Right lobe of liver (tissue), 6 donors: ENCODE results near the gene SAMD4A. TPM values are rescaled to one million over a fixed set of nuclear protein-coding genes. Genes with fewer than 3 reads are reported as not detected.

ENCODE experiments used
- ATAC-seq, 4 donors: fragments of 200-7000 bp; cut with Tn5 transposase; one replicate each; pipeline ENCODE4 v1.9.1; 2020; ENCODE audit warnings: mild to moderate bottlenecking in 4 of 4, moderate library complexity in 4 of 4
- DNase-seq, 3 donors: peaks; one replicate each; pipeline ENCODE4 v3.0.0-alpha.2; 2020
- H3K27ac ChIP-seq, 3 donors: fragments of 200-600 bp; one replicate each; pipeline ENCODE4 v1.8.0; 2022
- H3K27me3 ChIP-seq, 2 donors: fragments of 200-600 bp; one replicate each; pipeline ENCODE4 v1.8.0; 2022
- H3K36me3 ChIP-seq, 4 donors: fragments of 200-600 bp; sonication (generic) in 1 of 4; one replicate each; pipeline versions ENCODE4 v1.5.1 to v1.8.0; 2017 to 2022; ENCODE audit warnings: control low read depth in 1 of 4
- H3K4me1 ChIP-seq, 4 donors: fragments of 200-600 bp; sonication (generic) in 1 of 4; one replicate each; pipeline versions ENCODE4 v1.5.1 to v1.8.0; 2017 to 2022; ENCODE audit warnings: control low read depth in 1 of 4
- H3K4me3 ChIP-seq, 3 donors: fragments of 200-600 bp; one replicate each; pipeline ENCODE4 v1.8.0; 2022
- H3K9me3 ChIP-seq, 4 donors: fragments of 200-600 bp; sonication (generic) in 1 of 4; one replicate each; pipeline versions ENCODE4 v1.5.1 to v1.8.0; 2017 to 2022; ENCODE audit warnings: control low read depth in 1 of 4
- POLR2A ChIP-seq: fragments of 450-650 bp; IDR thresholded peaks from one replicate; pipeline ENCODE4 v1.6.1; 2017; ENCODE audit warnings: antibody characterized with exemption, mild to moderate bottlenecking
- WGBS: methylation state at CpG from one replicate; pipeline ENCODE4 v1.1.6; 2018; ENCODE audit warnings: low coverage, low lambda C conversion rate; ENCODE audit not compliant: insufficient coverage; ENCODE audit errors: missing lambda C conversion rate; 5-methylcytosine and 5-hydroxymethylcytosine counted together
- intact Hi-C, 2 donors: fragments of 100-400 bp; cut with DNase I; formaldehyde crosslinking; loops; one replicate each; pipeline versions ENCODE4 v1.11.2 to v1.14.1; 2022
- total RNA-seq, 6 experiments: library from RNA; depleted of rRNA in 2 of 6; stranded (reverse); fragments of >200 nt in 2 of 6; fragmentation: NEBNext Ultra II Directional in 3 of 6; extraction: Animal tissue kit (Norgen Biotek cat#: 25700) in 3 of 6; gene quantifications; one replicate each; pipeline versions ENCODE4 v1.1.0 to v1.2.4, GENCODE V29; 2016 to 2023
- TF ChIP-seq, protein P1 (sequence below), 4 donors: fragments of 200-600 bp in 3 of 4; fragments of 450-650 bp in 1 of 4; IDR thresholded peaks; one replicate each; pipeline versions ENCODE4 v1.5.1 to v1.8.0; 2016 to 2022; ENCODE audit warnings: antibody characterized with exemption in 4 of 4, mild to moderate bottlenecking in 2 of 4
- donor health status: DM: no; HTN: yes; CAD: no.
- donor health status: DM: no; HTN: no; CAD: no.
- donor health status: DM: no; HTN: no; CAD: no.
- donor health status: DM: no; HTN: yes; CAD: no.
- donor health status: DM: no; HTN: yes; CAD: no.

SAMD4A gene
- total RNA-seq, 6 experiments from 2014 or later: 16.7 to 31.9 (median 21.1) TPM

DNA sequence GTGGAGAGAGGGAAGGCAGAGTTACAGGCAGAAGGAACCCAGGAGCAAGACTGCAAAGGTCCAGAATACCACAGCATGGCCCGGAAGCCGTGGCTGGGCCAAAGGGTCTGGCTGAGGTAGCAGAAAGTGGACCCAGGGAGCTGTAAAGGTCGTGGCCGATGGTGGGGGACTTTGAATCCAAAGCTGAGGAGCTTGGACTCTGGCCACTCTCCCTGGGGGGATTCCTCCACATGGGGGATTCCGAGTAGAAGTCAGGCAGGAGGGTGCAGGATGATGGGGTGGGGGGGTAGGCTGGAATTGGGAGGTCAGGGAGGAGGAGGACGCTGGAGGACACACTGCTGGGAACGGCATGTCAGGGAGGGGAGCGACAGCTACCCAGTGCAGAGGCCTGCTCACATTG is 210.5 kb downstream of the SAMD4A start:
- intact Hi-C loops: loop anchor here (5.0 to 10.0 kb wide), 2 partner anchors 210 to 213 kb away; partner anchors contain the start of gene SAMD4A (in 2 of the 2)
- H3K9me3 ChIP-seq: no peaks in the 10 kb centered on the region
- H3K27me3 ChIP-seq: no peaks in the 10 kb centered on the region
- DNase-seq: peak in 1 of 3 donors; percentile 51
- H3K4me3 ChIP-seq: no peak overlapping the region
- ATAC-seq: no peak
- peak overlapping the region in 2 of 3 donors; percentile 79 to 80 for H3K27ac ChIP-seq
- WGBS: 30% methylated on average over 4 of the region's 8 CpGs
- TF ChIP-seq, protein P1, sequence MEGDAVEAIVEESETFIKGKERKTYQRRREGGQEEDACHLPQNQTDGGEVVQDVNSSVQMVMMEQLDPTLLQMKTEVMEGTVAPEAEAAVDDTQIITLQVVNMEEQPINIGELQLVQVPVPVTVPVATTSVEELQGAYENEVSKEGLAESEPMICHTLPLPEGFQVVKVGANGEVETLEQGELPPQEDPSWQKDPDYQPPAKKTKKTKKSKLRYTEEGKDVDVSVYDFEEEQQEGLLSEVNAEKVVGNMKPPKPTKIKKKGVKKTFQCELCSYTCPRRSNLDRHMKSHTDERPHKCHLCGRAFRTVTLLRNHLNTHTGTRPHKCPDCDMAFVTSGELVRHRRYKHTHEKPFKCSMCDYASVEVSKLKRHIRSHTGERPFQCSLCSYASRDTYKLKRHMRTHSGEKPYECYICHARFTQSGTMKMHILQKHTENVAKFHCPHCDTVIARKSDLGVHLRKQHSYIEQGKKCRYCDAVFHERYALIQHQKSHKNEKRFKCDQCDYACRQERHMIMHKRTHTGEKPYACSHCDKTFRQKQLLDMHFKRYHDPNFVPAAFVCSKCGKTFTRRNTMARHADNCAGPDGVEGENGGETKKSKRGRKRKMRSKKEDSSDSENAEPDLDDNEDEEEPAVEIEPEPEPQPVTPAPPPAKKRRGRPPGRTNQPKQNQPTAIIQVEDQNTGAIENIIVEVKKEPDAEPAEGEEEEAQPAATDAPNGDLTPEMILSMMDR (IDR thresholded peaks at IDR 0.05): no peak
- TF ChIP-seq POLR2A: no peak
- H3K4me1 ChIP-seq: peaks cover 0 to 45% (median 20%) of the 10 kb centered on the region in 4 donors
- peaks cover 0 to 13% (median 0%) of the 10 kb centered on the region in 4 donors for H3K36me3 ChIP-seq

DNA sequence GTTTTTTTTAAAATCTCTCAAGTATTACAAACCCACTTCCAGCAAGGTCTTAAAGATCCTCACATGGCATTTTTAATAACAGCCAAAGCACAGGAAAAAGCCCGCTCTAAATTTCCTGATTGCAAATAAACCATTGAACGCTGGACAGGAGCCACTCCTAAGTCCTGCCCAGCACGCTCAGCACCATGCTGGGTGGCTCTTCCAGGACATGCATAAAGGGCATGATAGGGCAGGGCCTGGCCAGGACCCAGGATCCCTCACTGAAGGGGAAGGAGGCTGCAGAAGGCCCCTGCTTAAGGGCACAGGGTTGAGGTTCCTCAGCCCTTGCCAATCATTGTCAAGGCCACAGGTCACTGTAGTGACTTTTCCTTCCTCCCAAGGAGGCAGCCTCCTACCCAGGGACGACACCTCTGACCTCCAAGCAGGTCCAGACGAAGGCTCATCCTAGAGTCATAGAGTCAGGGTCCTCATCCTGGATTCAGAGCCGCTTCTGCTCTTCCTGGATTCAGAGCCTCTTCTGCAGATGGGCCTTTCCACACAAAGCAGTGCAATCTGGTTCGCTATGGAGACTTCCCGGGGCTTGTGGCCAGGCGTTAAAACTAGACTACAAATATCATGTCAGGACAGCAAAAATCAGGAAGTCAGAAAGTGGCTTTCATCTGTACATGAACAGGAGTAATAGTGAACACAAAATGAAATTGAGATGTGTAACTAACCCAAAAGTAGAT is 211.9 kb downstream of the SAMD4A start:
- H3K36me3 ChIP-seq: peaks cover 0 to 13% (median 0%) of the 10 kb centered on the region in 4 donors
- no peak overlapping the region for H3K4me3 ChIP-seq
- intact Hi-C loops: loop anchor here (5.0 to 10.0 kb wide), 2 partner anchors 211 to 214 kb away; partner anchors contain the start of gene SAMD4A (in 2 of the 2)
- WGBS: 46% methylated on average over 8 of the region's 9 CpGs
- peaks cover 0 to 56% (median 23%) of the 10 kb centered on the region in 4 donors for H3K4me1 ChIP-seq
- peak; percentile 62 to 83 (median 72) for ATAC-seq
- no peaks in the 10 kb centered on the region for H3K9me3 ChIP-seq
- peak; percentile 66 to 86 (median 80) for DNase-seq
- TF ChIP-seq, protein P1 (IDR thresholded peaks at IDR 0.05): no peak
- TF ChIP-seq POLR2A: no peak
- H3K27me3 ChIP-seq: no peaks in the 10 kb centered on the region
- peak overlapping the region; percentile 34 to 80 (median 79) for H3K27ac ChIP-seq

DNA sequence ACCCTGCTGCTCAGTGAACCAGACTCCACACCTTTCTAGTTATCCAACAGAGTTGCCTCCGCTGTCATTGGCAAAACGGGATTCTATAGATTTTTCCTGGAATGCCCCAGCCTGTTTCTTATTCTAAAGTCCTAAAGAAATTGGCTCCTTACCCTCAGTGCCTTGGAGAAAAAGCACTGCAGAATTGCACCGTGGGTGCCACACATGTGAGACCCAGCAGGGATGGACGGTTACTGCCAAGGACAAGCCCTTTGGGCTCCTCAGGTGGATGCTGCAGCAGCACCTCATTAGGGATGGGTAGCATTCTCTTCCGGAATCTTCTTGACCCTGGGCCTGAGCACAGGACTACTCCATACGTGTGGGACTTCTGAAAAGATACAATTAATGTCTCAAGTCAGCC is 214.2 kb downstream of the SAMD4A start:
- Histone ChIP-seq H3K4me1 (peaks cover 0 to 72% (median 30%) of the 10 kb centered on the region in 4 donors), H3K27me3 (no peaks in the 10 kb centered on the region), H3K27ac (no peak overlapping the region), H3K36me3 (peaks cover 0 to 9% (median 0%) of the 10 kb centered on the region in 4 donors), H3K9me3 (no peaks in the 10 kb centered on the region), H3K4me3 (no peak overlapping the region)
- ATAC-seq (no peak), DNase-seq (peak in 1 of 3 donors; percentile 28)
- TF ChIP-seq POLR2A: no peak
- 62% methylated on average over 3 of the region's 6 CpGs for WGBS
- intact Hi-C loops: no loop called here

DNA sequence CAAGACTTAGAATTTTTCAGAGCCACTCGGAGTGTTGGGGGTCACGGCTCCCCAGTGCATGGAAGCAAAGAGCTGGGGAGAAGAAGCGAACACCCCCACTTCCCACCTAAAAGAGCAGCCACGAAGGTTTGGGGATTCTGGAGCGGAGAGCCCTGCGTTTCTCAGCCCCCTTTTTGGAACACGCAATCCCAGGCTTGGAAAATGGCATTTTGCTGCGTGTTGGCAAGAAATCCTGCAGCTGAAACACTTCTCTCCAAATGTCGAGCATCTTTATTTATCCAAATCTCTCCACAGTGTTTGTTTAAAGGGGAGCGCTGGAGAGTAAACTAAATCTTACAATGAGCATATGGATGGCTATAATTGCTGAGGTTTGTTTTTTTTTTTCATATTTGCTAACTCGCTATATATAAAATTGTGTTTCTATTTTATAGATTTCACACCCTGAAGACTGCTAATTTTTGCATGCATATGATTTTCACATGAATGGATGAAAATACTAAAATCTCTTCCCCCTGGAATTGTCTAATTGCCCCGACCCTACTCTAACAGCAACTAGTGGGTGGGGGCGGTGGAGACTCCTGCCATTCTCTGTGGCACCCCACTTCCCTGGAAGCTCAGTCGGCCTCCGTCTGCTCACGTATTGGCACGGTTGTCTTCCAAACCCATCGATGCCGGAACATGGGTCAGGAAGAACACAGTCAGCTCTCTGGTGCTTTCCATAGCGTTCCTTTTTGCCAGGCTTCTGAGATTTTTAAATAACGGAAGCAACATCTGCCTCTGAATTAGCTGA is 215.2 kb downstream of the SAMD4A start:
- Histone ChIP-seq H3K27me3 (no peaks in the 10 kb centered on the region), H3K27ac (peak overlapping the region in 2 of 3 donors; percentile 81 to 92), H3K4me1 (peaks cover 0 to 70% (median 24%) of the 10 kb centered on the region in 4 donors), H3K36me3 (peaks cover 0 to 9% (median 0%) of the 10 kb centered on the region in 4 donors), H3K4me3 (no peak overlapping the region), H3K9me3 (no peaks in the 10 kb centered on the region)
- intact Hi-C loops: no loop called here
- ATAC-seq (no peak), DNase-seq (peak in 1 of 3 donors; percentile 26)
- WGBS: 80% methylated on average over 16 of the region's 21 CpGs
- TF ChIP-seq POLR2A: no peak
- TF ChIP-seq, protein P1 (IDR thresholded peaks at IDR 0.05): no peak
